Measurements from ENCODE around the gene NES.

The NES gene

GRCh38 chr1:156676820-156677615, at the start of gene NES:
NES (minus strand) TSS chr1:156677407; CDS start chr1:156677264, 143 bp downstream.
- DNase-seq = no peak

DNA sequence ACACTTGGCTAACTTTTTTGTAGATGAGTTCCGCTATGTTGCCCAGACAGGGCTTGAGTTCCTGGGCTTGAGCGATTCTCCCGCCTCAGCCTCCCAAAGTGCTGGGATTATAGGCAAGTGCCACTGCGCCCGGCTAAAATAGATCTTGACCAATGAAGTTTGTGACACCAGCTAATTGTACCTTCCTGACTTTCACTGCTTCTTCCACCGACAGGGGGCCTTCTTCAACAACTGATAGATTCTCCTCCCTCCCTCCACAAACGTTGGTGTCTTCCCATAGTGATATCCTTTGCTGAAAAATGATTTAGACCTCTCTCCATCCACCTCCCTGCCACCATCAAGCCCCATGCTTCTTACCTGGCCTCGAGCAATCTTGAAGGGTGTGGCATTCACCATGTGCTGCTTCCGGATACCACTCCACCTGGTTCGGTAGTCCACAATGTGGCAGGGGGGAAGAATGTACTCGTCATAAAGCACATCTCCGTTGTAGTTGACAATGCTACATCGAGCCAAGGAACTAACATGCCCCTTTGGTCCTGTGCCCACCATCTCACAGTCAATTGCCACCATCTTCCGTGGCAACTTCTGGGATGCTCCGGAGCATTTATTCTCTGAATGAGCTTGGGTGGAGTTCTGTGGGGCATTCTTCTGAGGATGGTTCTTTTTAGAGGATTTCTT, 49.5 kb upstream of the NES start:
- DNase-seq = peak; percentile 37

- DNase-seq = peak; percentile 79
These were observed 48.6 kb upstream of the NES start for GRCh38 chr1:156725683-156726280.

- DNase-seq = no peak
These were observed 44.3 kb upstream of the NES start for GRCh38 chr1:156721535-156721934.

DNA sequence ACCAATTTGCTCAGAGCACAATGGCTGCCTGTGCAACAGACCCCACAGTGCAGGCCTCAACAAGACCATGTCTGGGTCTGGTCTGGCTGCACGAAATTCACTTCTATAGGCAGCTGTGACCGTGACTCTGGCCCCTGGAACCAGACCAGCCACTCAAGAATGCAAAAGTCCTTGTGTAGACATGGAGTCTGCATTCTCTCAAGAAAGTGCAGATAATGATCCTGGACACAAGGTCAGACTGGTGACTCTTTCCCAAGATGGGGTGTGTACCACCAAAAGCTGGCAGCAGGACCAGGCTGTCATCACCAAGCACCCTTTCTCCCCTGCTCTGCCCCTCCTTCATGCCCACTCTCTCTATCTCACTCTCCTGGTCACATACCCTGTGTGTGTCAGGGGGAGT, 43.9 kb upstream of the NES start:
- DNase-seq = no peak

DNA sequence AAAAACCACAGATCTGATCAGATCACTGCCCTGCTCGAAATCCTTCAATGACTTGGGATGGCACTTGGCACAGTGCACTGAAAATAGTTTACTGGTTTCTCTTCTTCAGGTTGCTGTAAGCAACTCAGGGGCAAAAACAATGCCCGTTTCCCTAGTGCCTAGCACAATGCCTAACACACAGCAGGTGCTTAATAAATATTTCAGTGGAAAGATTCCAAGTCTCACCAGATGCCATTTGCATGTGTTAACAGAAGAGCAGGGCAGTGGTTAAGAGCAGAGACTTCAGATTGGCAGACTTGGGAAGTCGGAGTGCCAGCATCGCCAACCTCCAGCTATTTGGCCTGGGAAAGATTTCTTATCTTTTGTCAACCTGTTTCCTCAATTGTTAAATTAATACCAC, 40.1 kb upstream of the NES start:
- no peak for DNase-seq

- no peak for DNase-seq
These were observed 37.6 kb upstream of the NES start for GRCh38 chr1:156714830-156715229.

GRCh38 chr1:156712626-156713025, 35.4 kb upstream of the NES start:
- no peak for DNase-seq

- no peak for DNase-seq
These were observed 34.0 kb upstream of the NES start for GRCh38 chr1:156711011-156711817.

DNA sequence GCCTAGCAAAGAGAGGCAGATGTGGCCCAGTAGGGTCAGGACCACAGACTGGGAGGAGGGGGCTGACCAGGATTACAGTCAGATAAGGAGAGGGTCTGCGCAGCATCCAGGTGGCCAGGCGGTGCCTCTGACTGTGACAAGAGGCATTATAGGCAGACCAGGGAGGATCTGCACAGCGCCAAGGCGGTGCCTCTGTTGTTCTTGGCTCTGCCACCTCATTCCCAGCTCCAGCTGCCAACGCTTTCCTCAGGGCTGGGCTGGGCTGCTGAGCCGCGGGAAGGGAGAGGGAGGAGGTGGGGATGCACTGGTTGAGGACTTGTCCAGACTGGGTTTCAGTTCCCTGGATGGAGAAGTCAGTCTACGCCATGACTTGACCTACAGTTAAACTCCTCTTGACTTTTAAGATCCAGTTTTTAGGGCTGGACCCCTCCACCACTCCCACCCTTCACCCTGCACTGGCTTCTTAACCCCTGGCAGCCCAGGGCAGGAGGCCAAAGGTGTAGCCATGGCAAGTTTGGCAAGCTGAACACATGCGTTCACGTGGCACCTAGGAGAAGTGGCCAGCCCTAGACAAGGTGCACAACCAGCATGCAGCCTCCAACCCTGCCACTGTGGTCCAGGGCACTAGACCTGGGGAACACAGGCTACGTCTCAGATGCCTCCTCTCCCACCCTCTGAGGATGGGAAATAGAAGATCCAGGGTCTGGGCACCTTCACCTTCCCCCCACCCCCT, 32.7 kb upstream of the NES start:
- DNase-seq = no peak

GRCh38 chr1:156709031-156709430, 31.8 kb upstream of the NES start:
- DNase-seq = no peak

DNA sequence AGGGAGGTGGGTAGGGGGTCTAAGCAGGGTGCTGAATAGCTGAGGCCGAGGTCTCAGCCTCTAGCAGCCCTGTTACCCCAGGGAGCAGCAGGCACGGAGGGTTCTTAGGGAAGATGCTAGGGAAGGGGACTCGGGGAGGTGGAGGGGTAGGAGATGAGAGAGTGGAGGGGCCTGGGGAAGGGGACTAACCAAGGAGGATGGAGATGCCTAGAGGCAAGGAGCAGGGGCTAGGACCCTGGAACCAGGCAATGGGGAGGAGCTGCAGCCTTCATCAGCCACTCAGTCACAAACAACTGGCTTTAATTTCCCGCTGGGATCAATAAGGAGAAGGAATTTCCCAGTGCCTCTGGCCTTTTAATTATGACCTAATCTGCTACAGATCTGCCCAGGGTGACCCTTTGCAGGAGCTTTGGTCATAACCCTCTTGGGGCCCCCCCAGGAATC, 31.0 kb upstream of the NES start:
- no peak for DNase-seq

DNA sequence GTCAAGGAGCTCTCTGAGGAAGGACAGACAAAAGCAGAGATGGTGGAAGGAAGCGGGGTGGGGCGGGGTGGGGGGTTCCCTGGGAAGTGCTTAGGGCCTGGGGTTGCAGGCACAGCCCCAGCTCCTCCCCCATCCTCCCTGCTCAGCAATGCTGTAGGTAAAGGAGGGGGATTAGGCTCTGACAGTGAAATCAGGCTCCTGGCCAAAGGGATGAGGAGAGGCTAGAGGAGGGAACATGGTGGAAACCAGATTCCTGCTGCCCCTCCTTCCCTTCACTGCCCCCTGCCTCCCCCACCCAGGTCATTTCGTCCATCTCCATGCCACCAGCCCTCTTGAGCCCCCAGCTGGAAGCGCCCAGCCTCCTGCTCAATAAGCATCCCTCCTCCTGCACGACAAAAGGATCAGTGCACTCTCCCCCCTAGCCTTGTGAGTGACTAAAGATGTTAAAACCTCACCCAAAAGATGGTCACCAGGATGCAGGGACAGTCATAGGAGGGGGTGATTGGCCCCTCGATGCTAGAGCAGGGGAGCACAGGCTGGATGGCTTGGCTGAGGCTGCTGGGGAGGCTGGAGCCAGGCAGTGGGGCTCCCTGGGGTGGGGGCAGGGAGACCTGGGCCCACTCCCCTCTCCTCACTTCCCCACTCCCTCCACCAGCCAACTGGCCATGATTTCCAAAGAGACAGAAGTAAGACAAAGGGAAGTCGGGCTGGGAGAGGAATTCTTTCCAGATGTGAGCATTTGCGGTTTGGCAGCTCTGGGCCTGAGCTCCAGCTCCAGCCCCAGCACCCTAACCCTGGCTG, 30.4 kb upstream of the NES start:
- no peak for DNase-seq

DNA sequence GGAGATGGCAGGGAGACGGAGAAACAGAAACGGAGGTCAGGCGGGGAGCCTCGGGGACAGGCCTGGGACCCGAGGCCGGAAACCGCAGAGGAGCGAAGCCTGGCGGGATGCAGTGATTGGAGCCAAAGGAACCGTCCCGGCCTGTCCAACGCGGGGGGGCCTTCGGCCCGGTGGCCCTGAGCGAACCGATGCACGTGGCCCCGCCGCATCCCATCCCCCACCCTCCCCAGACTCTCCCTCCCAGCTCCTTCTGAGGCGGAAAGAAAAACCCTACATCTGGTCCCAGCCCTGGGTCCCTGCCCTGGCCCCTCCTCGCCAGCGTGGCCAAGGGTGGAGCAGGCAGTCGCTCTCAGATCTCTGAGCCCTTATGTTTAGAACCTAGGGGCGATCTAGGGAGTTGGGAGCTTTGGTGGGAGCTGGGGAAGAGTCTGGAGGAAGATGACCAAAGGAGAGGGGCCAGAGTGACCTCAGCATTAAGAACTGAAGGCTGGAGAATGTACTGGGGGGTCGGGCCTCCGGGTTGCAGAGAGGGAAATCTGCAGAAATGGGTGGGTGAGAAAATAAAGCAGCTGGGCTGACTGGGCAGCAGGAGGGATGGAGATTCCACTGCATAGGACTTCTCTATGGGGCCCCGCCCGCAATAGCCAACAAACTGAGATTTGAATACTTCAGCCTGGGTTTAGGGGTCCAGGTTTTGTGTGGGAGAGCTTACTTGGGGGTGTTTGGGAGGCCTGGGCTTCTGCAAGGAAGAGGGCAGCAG, 29.6 kb upstream of the NES start:
- no peak for DNase-seq

GRCh38 chr1:156705918-156706656, 28.9 kb upstream of the NES start:
- DNase-seq = peak; percentile 62

GRCh38 chr1:156705321-156705917, 28.2 kb upstream of the NES start, which contains the start of gene CRABP2:
CRABP2 (minus strand) TSS chr1:156705583; CDS start chr1:156705446, 137 bp downstream.
- peak; percentile 23 for DNase-seq

GRCh38 chr1:156704930-156705320, 27.7 kb upstream of the NES start:
- no peak for DNase-seq

DNA sequence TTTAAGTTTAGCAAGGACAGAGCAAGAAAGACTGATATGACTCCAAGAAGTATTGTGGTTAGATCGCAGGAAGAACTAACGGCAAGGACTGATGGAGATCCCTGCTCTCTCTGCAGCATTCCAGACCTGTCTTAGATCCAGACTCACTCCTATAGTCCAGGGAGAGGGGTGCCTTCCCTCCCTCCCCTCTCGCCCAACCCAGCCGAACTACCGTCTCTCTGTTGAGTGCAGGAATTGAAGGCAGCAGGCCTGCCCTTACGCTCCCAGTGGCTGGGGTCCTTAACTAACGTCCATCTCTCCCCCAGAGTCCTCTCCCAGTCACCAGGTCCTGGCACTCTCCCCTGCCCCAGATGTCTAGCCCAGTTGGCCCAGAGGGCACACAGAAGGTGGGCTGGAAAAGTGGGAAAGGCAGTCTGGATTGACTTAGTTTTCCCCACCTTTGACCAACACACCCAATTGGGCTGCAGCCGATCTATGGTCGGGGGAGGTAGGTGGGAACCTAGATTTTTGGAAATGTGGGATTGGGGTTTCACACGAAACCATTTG, 27.0 kb upstream of the NES start:
- DNase-seq = no peak

- no peak for DNase-seq
These were observed 26.5 kb upstream of the NES start for GRCh38 chr1:156703741-156704140.

Data from CD4-positive, alpha-beta T cell treated with Interferon gamma for 1 hour (primary cell).